Tibial nerve (tissue), 4 donors: ENCODE data around the gene GSTM5.

Experiments used
- EP300 ChIP-seq, 2 donors: sonication (generic); formaldehyde crosslinking; IDR thresholded peaks; one replicate each; pipeline ENCODE4 v1.6.1; 2017; ENCODE audit warnings: antibody characterized with exemption in 2 of 2, mild to moderate bottlenecking in 1 of 2
- POLR2A ChIP-seq, 2 donors: fragments of 450-650 bp; IDR thresholded peaks; one replicate each; pipeline ENCODE4 v1.6.1; 2017; ENCODE audit warnings: antibody characterized with exemption in 2 of 2, mild to moderate bottlenecking in 2 of 2, moderate library complexity in 2 of 2
- TF ChIP-seq, protein P1 (sequence below), 5 experiments: fragments of 200-600 bp in 3 of 5; fragments of 450-650 bp in 2 of 5; sonication (generic) in 3 of 5; IDR thresholded peaks; one replicate each; pipeline ENCODE4 v1.5.1; 2016 to 2019; ENCODE audit warnings: antibody characterized with exemption in 5 of 5, mild to moderate bottlenecking in 3 of 5, moderate library complexity in 2 of 5

GRCh38 chr1:109749221-109749620 is 37.2 kb downstream of the GSTM5 start:
- TF ChIP-seq, protein P1, sequence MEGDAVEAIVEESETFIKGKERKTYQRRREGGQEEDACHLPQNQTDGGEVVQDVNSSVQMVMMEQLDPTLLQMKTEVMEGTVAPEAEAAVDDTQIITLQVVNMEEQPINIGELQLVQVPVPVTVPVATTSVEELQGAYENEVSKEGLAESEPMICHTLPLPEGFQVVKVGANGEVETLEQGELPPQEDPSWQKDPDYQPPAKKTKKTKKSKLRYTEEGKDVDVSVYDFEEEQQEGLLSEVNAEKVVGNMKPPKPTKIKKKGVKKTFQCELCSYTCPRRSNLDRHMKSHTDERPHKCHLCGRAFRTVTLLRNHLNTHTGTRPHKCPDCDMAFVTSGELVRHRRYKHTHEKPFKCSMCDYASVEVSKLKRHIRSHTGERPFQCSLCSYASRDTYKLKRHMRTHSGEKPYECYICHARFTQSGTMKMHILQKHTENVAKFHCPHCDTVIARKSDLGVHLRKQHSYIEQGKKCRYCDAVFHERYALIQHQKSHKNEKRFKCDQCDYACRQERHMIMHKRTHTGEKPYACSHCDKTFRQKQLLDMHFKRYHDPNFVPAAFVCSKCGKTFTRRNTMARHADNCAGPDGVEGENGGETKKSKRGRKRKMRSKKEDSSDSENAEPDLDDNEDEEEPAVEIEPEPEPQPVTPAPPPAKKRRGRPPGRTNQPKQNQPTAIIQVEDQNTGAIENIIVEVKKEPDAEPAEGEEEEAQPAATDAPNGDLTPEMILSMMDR (IDR thresholded peaks at IDR 0.05), result no peak
- no peak for TF ChIP-seq POLR2A (IDR thresholded peaks at IDR 0.05)
- TF ChIP-seq EP300 (IDR thresholded peaks at IDR 0.05), result no peak
